H1 (cell line): ENCODE results near the gene CCDC148.

ENCODE experiments used
- CTCF ChIP-seq, 3 experiments: IDR thresholded peaks; 1 replicate in 2 of 3; 2 replicates in 1 of 3; pipeline versions ENCODE4 v1.5.1 to v1.6.1; 2011; ENCODE audit warnings: low read length in 3 of 3, mild to moderate bottlenecking in 3 of 3, inconsistent platforms in 2 of 3, low read depth in 1 of 3, moderate library complexity in 1 of 3; ENCODE audit not compliant: insufficient read depth in 1 of 3; ENCODE audit errors: control extremely low read depth in 1 of 3
- EZH2 ChIP-seq: fragments of 200-600 bp; sonication (generic); IDR thresholded peaks from 2 replicates; pipeline ENCODE4 v1.7.1; 2012; ENCODE audit warnings: low read depth, mild to moderate bottlenecking, moderate library complexity, low read length, inconsistent platforms; ENCODE audit not compliant: severe bottlenecking

- TF ChIP-seq EZH2 (no peak), CTCF (IDR thresholded peaks at IDR 0.05; ENCODE audit: control extremely low read depth in 1 of 3, insufficient read depth in 1 of 3, low read depth in 1 of 3, low read length in 3 of 3) (no peak)
These were observed 275.4 kb downstream of the CCDC148 start for GRCh38 chr2:158181171-158181570.
